Stomach (tissue), 9 donors: ENCODE results near the gene TNNC2. TPM values are rescaled to one million over a fixed set of nuclear protein-coding genes. Genes with fewer than 3 reads are reported as not detected.
A peak's percentile ranks its signal among the peaks of the same experiment; 100 is the strongest.

Experiments used
- DNase-seq, 2 donors: peaks; one replicate each; pipeline versions ENCODE4 v3.0.0 to v3.0.0-alpha.2; 2013 to 2019
- H3K27ac ChIP-seq, 5 donors: fragments of 200-600 bp in 4 of 5; sonication (generic) in 4 of 5; one replicate each; pipeline ENCODE4 v1.5.1; 2013 to 2019; ENCODE audit warnings: mild to moderate bottlenecking in 1 of 5, moderate library complexity in 1 of 5
- H3K27me3 ChIP-seq, 3 donors: fragments of 200-600 bp; sonication (generic); one replicate each; pipeline ENCODE4 v1.5.1; 2017 to 2019; ENCODE audit warnings: mixed run types in 1 of 3
- H3K36me3 ChIP-seq, 4 donors: fragments of 200-600 bp; sonication (generic); 1 replicate in 3 of 4; 2 replicates in 1 of 4; pipeline ENCODE4 v1.5.1; 2016 to 2019
- H3K4me1 ChIP-seq, 4 donors: fragments of 200-600 bp; sonication (generic); one replicate each; pipeline ENCODE4 v1.5.1; 2016 to 2019
- H3K4me3 ChIP-seq, 4 donors: fragments of 200-600 bp; sonication (generic) in 3 of 4; one replicate each; pipeline ENCODE4 v1.5.1; 2016 to 2019; ENCODE audit warnings: mild to moderate bottlenecking in 1 of 4
- H3K9me3 ChIP-seq, 4 donors: fragments of 200-600 bp; sonication (generic); one replicate each; pipeline ENCODE4 v1.5.1; 2016 to 2019
- CTCF ChIP-seq, 7 experiments: fragments of 450-650 bp in 4 of 7; fragments of 200-600 bp in 3 of 7; sonication (generic) in 3 of 7; IDR thresholded peaks; one replicate each; pipeline ENCODE4 v1.5.1; 2016 to 2019; ENCODE audit warnings: antibody characterized with exemption in 7 of 7, control low read depth in 2 of 7, mild to moderate bottlenecking in 1 of 7
- EP300 ChIP-seq: sonication (generic); formaldehyde crosslinking; IDR thresholded peaks from one replicate; pipeline ENCODE4 v1.6.1; 2017; ENCODE audit warnings: antibody characterized with exemption
- POLR2A ChIP-seq, 4 donors: fragments of 450-650 bp; IDR thresholded peaks; one replicate each; pipeline ENCODE4 v1.6.1; 2016; ENCODE audit warnings: antibody characterized with exemption in 4 of 4, control low read depth in 2 of 4, mild to moderate bottlenecking in 1 of 4, moderate library complexity in 1 of 4
- POLR2AphosphoS5 ChIP-seq, 3 donors: sonication (generic); formaldehyde crosslinking; IDR thresholded peaks; one replicate each; pipeline ENCODE4 v1.6.1; 2016; ENCODE audit warnings: antibody characterized with exemption in 3 of 3
- WGBS, 5 donors: extraction: QIAGEN DNeasy Blood & Tissue Kit in 3 of 5; methylation state at CpG; one replicate each; pipeline versions ENCODE4 v1.1.5 to v1.1.7; 2013 to 2018; 5-methylcytosine and 5-hydroxymethylcytosine counted together
- intact Hi-C: fragments of 100-400 bp; cut with DNase I; formaldehyde crosslinking; loops from one replicate; pipeline ENCODE4 v1.15.1; 2023; ENCODE audit warnings: low total_unique reads
- polyA plus RNA-seq, 3 donors: library from polyadenylated mRNA; stranded (reverse); fragments of 200-250 nt; gene quantifications; one replicate each; pipeline ENCODE4 v1.2.3, GENCODE V29; 2013
- total RNA-seq, 5 donors: library from RNA; depleted of rRNA; stranded (reverse); fragments of >200 nt; gene quantifications; one replicate each; pipeline versions ENCODE4 v1.1.0 to v1.2.3, GENCODE V29; 2014 to 2016
- donor health status: healthy with polysubstance abuse.
- donor health status: Bipolar disorder and iron deficiency.
- donor health status: healthy.

Gene TNNC2
- total and polyA plus RNA-seq, 8 donors, result 3.0 to 12.4 (median 4.9) TPM; not detected in 5

GRCh38 chr20:45848421-45848820, 21.3 kb upstream of the TNNC2 start:
- no peaks in the 10 kb centered on the region for H3K9me3 ChIP-seq
- 94 to 99% (median 97%) methylated on average over 8 of the region's 8 CpGs for WGBS, 5 donors

GRCh38 chr20:45845452-45845851, 18.3 kb upstream of the TNNC2 start:
- H3K4me1 ChIP-seq, result peaks cover 0 to 35% (median 16%) of the 10 kb centered on the region in 4 donors
- no peak overlapping the region for H3K27ac ChIP-seq
- no peaks in the 10 kb centered on the region for H3K27me3 ChIP-seq
- TF ChIP-seq POLR2AphosphoS5 (IDR thresholded peaks at IDR 0.05) (no peak), EP300 (no peak), POLR2A (IDR thresholded peaks at IDR 0.05) (no peak), CTCF (IDR thresholded peaks at IDR 0.05) (no peak)
- H3K9me3 ChIP-seq, result no peaks in the 10 kb centered on the region
- no peak overlapping the region for H3K4me3 ChIP-seq
- intact Hi-C loops, result no loop called here
- peaks cover 56 to 97% (median 90%) of the 10 kb centered on the region in 4 donors for H3K36me3 ChIP-seq
- no peak for DNase-seq

More at GRCh38 chr20:45848421-45848820, 21.3 kb upstream of the TNNC2 start:
- Histone ChIP-seq H3K4me3 (no peak overlapping the region), H3K4me1 (peaks cover 0 to 20% (median 13%) of the 10 kb centered on the region in 4 donors), H3K27ac (no peak overlapping the region), H3K27me3 (no peaks in the 10 kb centered on the region), H3K36me3 (peaks cover 33 to 95% (median 80%) of the 10 kb centered on the region in 4 donors)
- DNase-seq, result no peak
- intact Hi-C loops, result no loop called here
- TF ChIP-seq POLR2A (IDR thresholded peaks at IDR 0.05) (no peak), CTCF (IDR thresholded peaks at IDR 0.05) (no peak), POLR2AphosphoS5 (IDR thresholded peaks at IDR 0.05) (no peak), EP300 (no peak)

- WGBS, 5 donors, result 91 to 95% (median 94%) methylated on average over 13 to 14 of the region's 14 CpGs
- Histone ChIP-seq H3K4me1 (peaks cover 0 to 41% (median 17%) of the 10 kb centered on the region in 4 donors), H3K36me3 (peaks cover 59 to 97% (median 89%) of the 10 kb centered on the region in 4 donors), H3K27ac (peak overlapping the region in 2 of 5 donors; percentile 50 to 56), H3K27me3 (no peaks in the 10 kb centered on the region), H3K4me3 (no peak overlapping the region), H3K9me3 (no peaks in the 10 kb centered on the region)
- no peak for DNase-seq
- intact Hi-C loops, result no loop called here
- TF ChIP-seq EP300 (no peak), CTCF (IDR thresholded peaks at IDR 0.05) (no peak), POLR2A (IDR thresholded peaks at IDR 0.05) (no peak), POLR2AphosphoS5 (IDR thresholded peaks at IDR 0.05) (no peak)
Measured at GRCh38 chr20:45843506-45843905, 16.4 kb upstream of the TNNC2 start.

- Histone ChIP-seq H3K9me3 (no peaks in the 10 kb centered on the region), H3K27ac (peak overlapping the region in 4 of 5 donors; percentile 21 to 56 (median 51)), H3K27me3 (no peaks in the 10 kb centered on the region), H3K4me3 (no peak overlapping the region), H3K36me3 (peaks cover 55 to 94% (median 80%) of the 10 kb centered on the region in 4 donors), H3K4me1 (peaks cover 0 to 49% (median 21%) of the 10 kb centered on the region in 4 donors)
- DNase-seq, result no peak
- WGBS, 5 donors, result 42 to 71% (median 65%) methylated on average over 5 of the region's 5 CpGs
- TF ChIP-seq CTCF (IDR thresholded peaks at IDR 0.05) (no peak), POLR2A (IDR thresholded peaks at IDR 0.05) (no peak), EP300 (no peak), POLR2AphosphoS5 (IDR thresholded peaks at IDR 0.05) (no peak)
- intact Hi-C loops, result no loop called here
Measured at GRCh38 chr20:45842169-45842812, 15.2 kb upstream of the TNNC2 start.
